ENCODE results near the gene CNOT4. TPM values are rescaled to one million over a fixed set of nuclear protein-coding genes. Genes with fewer than 3 reads are reported as not detected.

CNOT4 gene
- total and polyA plus RNA-seq, 2 of the 8 experiments (the other 6 are each of a cell fraction or from before 2014, with no cell fraction given), result 10.9 to 25.8 TPM

GRCh38 chr7:135480966-135481597, 28.8 kb downstream of the CNOT4 start:
- no peak overlapping the region for H3K23ac ChIP-seq (ENCODE audit: insufficient read length)
- no peak for DNase-seq (ENCODE audit: low read depth in 1 of 2, low spot score in 2 of 2)
- no peaks in the 10 kb centered on the region; the same call in 1 of the 2 replicates for H3K23me2 ChIP-seq (ENCODE audit: low read depth, low read length)
- no peak overlapping the region for H3K9ac ChIP-seq (replicated peaks in 1 of 4; ENCODE audit: extremely low read depth in 1 of 4, low read depth in 3 of 4, low read length in 3 of 4)
- no peak overlapping the region for H2BK120ac ChIP-seq (replicated peaks; ENCODE audit: low read depth, low read length)
- no peak overlapping the region for H3K4me3 ChIP-seq (ENCODE audit: extremely low read depth in 1 of 4, insufficient read depth in 2 of 4, low read depth in 3 of 4, low read length in 4 of 4)
- no peak overlapping the region for H2AK5ac ChIP-seq (ENCODE audit: low read depth, low read length)
- H4K5ac ChIP-seq (ENCODE audit: insufficient read length, low read depth, low read length), result no peak overlapping the region
- H3K56ac ChIP-seq (replicated peaks; ENCODE audit: insufficient read length, low read depth, low read length), result no peak overlapping the region
- peaks cover 0 to 64% of the 10 kb centered on the region in 2 experiments; a peak in 2 of 4 replicates for H3K79me2 ChIP-seq (ENCODE audit: control insufficient read depth in 1 of 2, insufficient read depth in 2 of 2, low read length in 2 of 2)
- H2BK5ac ChIP-seq (ENCODE audit: low read depth, low read length), result no peak overlapping the region
- ChIA-PET CTCF (ENCODE audit: partially characterized antibody) (interaction anchor here (0.7 to 1.2 kb wide), 3 partner anchors 100 to 197 kb away, joined by 4 to 5 read pairs (median 4); no protein-coding TSS in a partner anchor), POLR2A (ENCODE audit: partially characterized antibody) (no interaction called here)
- peaks cover 0 to 1% of the 10 kb centered on the region in 2 experiments for H4K20me1 ChIP-seq (replicated peaks in 1 of 2; ENCODE audit: control insufficient read depth in 1 of 2, insufficient read depth in 2 of 2, low read length in 2 of 2)
- no peak overlapping the region for H3K14ac ChIP-seq (ENCODE audit: insufficient read length)
- H2BK12ac ChIP-seq (ENCODE audit: low read depth, low read length), result no peak overlapping the region
- WGBS, 2 experiments (ENCODE audit: extremely low coverage in 1 of 2, insufficient coverage in 1 of 2, insufficient read length in 1 of 2, insufficient replicate concordance in 2 of 2, low coverage in 1 of 2, low lambda C conversion rate in 2 of 2, missing lambda C conversion rate in 1 of 2), result 87% methylated on average over 3 of the region's 3 CpGs; no CpG with 5 or more reads in 1 of the 2 experiments
- no peaks in the 10 kb centered on the region for H3K4me1 ChIP-seq (replicated peaks in 1 of 4; ENCODE audit: control insufficient read depth in 3 of 4, insufficient read depth in 4 of 4, low read length in 3 of 4)
- no peak overlapping the region for H4K8ac ChIP-seq (ENCODE audit: extremely low read depth, insufficient read depth, low read length)
- no peak overlapping the region for H2AFZ ChIP-seq (ENCODE audit: low read length)
- H3K79me1 ChIP-seq (ENCODE audit: low read depth, low read length), result no peaks in the 10 kb centered on the region; the same call in 1 of the 2 replicates
- no peak for FAIRE-seq
- H2BK15ac ChIP-seq (ENCODE audit: low read length), result no peak overlapping the region
- no peaks in the 10 kb centered on the region for H3K36me3 ChIP-seq (ENCODE audit: control insufficient read depth in 2 of 4, insufficient read depth in 4 of 4, low read length in 3 of 4)
- no peaks in the 10 kb centered on the region for H3K27me3 ChIP-seq (replicated peaks in 1 of 4; ENCODE audit: control insufficient read depth in 3 of 4, extremely low read depth in 1 of 4, insufficient read depth in 3 of 4, low read length in 3 of 4)
- no peak overlapping the region for H4K91ac ChIP-seq (replicated peaks; ENCODE audit: insufficient read length, low read length)
- no peak overlapping the region for H3K4ac ChIP-seq (replicated peaks; ENCODE audit: insufficient read length, low read depth, low read length)
- H2BK20ac ChIP-seq (ENCODE audit: low read length), result no peak overlapping the region
- no peaks in the 10 kb centered on the region for H3K9me3 ChIP-seq (ENCODE audit: insufficient read depth in 2 of 2, low read depth in 1 of 2, low read length in 1 of 2)
- H3K4me2 ChIP-seq (ENCODE audit: insufficient read depth in 1 of 2, low read depth in 2 of 2, low read length in 2 of 2), result no peak overlapping the region
- no peak overlapping the region for H3K27ac ChIP-seq (ENCODE audit: low read depth, low read length)
- no peak overlapping the region for H3K18ac ChIP-seq (ENCODE audit: extremely low read depth, low read length)
- TF ChIP-seq CHD1 (IDR thresholded peaks at IDR 0.05; ENCODE audit: low read depth, low read length) (no peak), NANOG (IDR thresholded peaks at IDR 0.05; ENCODE audit: insufficient read depth, low read depth, low read length, poor library complexity, severe bottlenecking) (no peak), SUZ12 (IDR thresholded peaks at IDR 0.05; ENCODE audit: low read length) (no peak), SIRT6 (IDR thresholded peaks at IDR 0.05; ENCODE audit: low read length) (no peak), CEBPB (IDR thresholded peaks at IDR 0.05; ENCODE audit: low read depth, low read length) (no peak), SAP30 (IDR thresholded peaks at IDR 0.05; ENCODE audit: insufficient read depth, insufficient replicate concordance, low read length) (no peak), CREB1 (IDR thresholded peaks at IDR 0.05) (no peak), GTF2F1 (IDR thresholded peaks at IDR 0.05; ENCODE audit: borderline replicate concordance, low read depth, low read length) (no peak), PHF8 (conservative IDR thresholded peaks at IDR 0.05; ENCODE audit: low read depth, low read length) (no peak), SRF (IDR thresholded peaks at IDR 0.05; ENCODE audit: low read depth, low read length) (no peak), RNF2 (IDR thresholded peaks at IDR 0.05; ENCODE audit: borderline replicate concordance, low read depth, low read length, missing control alignments, poor library complexity, severe bottlenecking) (no peak), CBX8 (IDR thresholded peaks at IDR 0.05; ENCODE audit: borderline replicate concordance, low read depth, low read length) (no peak), RFX5 (IDR thresholded peaks at IDR 0.05; ENCODE audit: borderline replicate concordance, low read depth, low read length) (no peak)
